ENCODE results near the gene UNC5A.

- TF ChIP-seq ZFP3 (CRISPR knock-in tag; IDR thresholded peaks at IDR 0.05) = no peak
- TF ChIP-seq ZFP30 (CRISPR knock-in tag; IDR thresholded peaks at IDR 0.05) = no peak
- no peak for TF ChIP-seq ISL1 (CRISPR knock-in tag; IDR thresholded peaks at IDR 0.05)
- TF ChIP-seq ZNF565 (CRISPR knock-in tag; conservative IDR thresholded peaks at IDR 0.05; ENCODE audit: low read depth) = no peak
Measured at GRCh38 chr5:176847148-176847547, 36.8 kb downstream of the UNC5A start.

Measured in SK-N-SH treated with all-trans-retinoic acid at 6 μM for 48 hours (cell line).